Left forelimb (tissue), 1 donor: ENCODE measurements around the gene DYSF.
"Not testable (repeated sequence)": the region's sequence is repeated elsewhere in the genome, so short reads cannot be mapped to it uniquely, and the experiment has no call there.

Source experiments
- DNase-seq: peaks from one replicate; pipeline ENCODE4 v3.0.0-alpha.2; 2018; ENCODE audit warnings: low spot score

Gene DYSF

DNA sequence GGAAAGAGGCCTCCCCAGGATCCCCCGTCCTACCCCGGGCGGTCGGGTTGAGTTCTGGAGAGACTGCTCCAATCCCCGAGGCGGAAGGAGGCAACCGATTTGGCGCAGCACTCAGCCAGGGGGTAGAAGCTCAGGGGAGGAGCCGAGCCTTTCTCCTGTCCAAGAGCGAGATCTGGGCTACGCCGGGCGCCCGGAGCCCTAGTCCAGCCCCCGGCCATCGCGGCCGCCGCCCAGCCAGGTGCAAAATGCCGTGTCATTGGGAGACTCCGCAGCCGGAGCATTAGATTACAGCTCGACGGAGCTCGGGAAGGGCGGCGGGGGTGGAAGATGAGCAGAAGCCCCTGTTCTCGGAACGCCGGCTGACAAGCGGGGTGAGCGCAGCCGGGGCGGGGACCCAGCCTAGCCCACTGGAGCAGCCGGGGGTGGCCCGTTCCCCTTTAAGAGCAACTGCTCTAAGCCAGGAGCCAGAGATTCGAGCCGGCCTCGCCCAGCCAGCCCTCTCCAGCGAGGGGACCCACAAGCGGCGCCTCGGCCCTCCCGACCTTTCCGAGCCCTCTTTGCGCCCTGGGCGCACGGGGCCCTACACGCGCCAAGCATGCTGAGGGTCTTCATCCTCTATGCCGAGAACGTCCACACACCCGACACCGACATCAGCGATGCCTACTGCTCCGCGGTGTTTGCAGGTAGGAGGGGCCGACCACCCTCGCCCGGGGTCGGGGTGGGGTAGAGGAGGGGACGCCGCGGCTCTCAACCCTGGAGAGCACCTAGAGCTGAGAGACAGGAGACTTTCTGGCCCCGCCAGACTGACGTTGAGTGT is at the start of gene DYSF:
Gene DYSF, plus strand, starts transcription at position 158 of the 817 bp plus-strand sequence.
- no peak for DNase-seq

DNA sequence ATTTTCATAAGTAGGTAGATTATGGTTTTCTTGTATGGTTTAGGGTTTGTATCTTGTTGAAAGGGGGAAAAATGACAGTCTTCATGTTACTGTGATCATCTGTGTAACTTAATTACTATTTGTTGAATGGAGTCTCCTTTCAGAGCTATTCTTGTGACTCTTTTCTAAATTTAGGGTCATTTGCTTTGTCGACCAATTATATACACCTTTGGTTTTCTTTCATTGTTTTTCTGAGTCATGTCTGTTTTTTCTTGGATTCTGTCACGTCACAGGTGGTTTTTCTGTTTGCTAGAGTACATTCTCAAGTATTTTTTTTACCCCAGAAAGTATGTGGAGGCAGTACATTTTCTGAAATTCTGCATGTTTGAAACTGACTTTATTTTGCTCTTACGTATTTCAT is 43.8 kb upstream of the DYSF start:
- DNase-seq = no peak

DNA sequence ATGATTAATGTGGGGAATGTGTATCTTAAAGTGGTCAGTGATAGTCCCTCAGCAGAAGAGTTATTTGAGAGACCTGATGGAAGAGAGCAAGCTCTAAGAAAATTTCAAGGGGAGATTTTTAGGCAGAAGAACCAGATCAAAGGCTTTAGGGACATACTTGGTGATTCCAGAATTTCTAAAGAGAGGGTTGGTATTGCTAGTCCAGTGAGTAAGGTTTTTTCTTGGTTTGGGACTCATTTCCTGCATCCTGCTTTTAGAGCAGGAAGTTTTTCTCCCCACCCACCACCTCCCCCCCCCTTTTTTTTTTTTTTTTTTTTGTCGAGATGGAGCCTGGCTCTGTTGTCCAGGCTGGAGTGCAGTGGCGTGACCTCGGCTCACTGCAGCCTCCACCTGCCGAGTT is 42.7 kb upstream of the DYSF start:
- DNase-seq = no peak

DNA sequence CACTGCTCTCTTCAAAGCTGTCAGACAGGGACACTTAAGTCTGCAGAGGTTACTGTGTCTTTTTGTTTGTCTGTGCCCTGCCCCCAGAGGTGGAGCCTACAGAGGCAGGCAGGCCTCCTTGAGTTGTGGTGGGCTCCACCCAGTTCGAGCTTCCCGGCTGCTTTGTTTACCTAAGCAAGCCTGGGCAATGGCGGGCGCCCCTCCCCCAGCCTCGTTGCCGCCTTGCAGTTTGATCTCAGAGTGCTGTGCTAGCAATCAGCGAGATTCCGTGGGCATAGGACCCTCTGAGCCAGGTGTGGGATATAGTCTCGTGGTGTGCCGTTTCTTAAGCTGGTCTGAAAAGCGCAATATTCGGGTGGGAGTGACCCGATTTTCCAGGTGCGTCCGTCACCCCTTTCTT is 36.5 kb upstream of the DYSF start:
- DNase-seq = not testable (repeated sequence)

DNA sequence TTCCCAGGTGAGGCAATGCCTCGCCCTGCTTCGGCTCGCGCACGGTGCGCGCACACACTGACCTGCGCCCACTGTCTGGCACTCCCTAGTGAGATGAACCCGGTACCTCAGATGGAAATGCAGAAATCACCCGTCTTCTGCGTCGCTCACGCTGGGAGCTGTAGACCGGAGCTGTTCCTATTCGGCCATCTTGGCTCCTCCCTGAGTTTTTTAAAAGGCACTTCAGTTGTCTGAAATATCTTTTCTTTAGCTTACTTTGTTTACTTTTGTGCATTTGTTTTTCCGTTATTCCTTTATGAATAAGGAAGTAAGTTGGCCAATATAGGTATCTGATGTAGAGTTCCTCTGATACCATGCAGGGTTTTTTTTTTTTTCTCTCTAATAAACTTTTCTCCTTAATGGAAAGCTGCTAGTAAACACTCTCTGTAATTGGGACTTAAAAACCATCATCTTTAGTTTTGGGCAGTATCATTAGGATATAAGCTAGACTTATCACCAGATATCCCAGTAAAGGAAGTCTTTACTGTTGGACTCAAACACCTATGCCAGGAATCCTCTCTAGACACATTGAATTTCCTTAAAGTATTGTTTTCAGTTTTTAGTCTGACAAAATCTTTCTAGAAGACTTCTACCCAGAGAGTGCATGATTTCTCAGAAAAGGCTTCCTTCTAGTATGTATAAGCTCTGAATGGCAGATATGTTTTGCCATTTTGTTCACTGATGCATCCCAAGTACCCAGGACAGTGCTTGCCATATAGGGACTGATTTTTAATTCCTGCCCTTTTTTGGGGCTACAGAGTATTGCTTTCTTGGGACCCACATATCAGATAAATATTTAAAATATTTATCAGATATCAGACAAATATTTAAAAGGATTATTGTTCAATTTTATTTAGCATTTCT is 35.8 kb upstream of the DYSF start:
- DNase-seq = no peak

DNA sequence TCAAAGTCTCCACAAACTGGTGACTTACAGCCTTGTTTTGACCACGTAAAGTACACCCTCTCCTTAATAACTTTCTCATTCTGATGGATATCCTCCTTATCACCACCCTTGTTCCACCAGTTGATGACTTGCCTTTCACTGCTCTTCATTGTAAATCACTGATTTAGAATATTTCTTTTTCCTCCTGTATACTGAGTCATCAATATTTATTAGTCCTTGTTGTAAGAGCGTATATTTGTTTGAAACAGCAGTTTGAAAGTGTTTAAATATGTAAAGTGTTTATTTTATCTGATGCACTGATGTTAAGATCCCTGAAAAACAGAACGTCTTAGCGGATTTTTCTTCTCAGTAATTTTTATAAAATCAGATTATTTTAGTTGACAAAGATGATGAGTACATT is 34.2 kb upstream of the DYSF start:
- DNase-seq = no peak

DNA sequence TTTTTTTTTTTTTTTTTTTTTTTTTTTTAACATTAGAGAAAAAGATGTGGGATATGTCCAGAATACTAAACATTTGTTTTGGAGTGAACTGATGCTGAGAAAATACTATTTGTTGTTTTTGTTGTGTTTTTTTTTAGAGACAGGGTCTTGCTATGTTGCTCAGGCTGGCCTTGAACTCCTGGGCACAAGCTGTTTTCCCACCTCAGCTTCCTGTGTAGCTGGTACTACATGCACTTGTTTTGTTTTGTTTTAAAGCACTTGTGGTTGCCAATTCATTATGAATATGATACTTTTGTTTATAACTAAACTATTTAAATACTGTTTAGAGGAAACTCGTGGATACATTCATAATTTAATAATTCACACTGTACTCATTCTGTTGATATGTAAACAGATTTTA is 33.4 kb upstream of the DYSF start:
- DNase-seq = no peak

DNA sequence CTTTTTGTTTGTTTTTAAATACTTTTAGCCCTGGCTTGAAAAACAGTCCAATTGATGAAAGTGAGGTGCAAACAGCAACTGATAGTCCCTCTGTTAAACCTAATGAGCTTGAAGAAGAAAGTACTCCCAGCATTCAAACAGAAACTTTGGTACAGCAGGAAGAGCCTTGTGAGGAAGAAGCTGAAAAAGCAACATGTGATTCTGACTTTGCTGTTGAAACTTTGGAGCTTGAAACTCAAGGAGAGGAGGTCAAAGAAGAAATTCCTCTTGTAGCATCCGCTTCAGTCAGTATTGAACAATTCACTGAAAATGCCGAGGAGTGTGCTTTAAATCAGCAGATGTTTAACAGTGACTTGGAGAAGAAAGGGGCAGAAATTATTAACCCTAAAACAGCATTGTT is 30.6 kb upstream of the DYSF start:
- DNase-seq = no peak

DNA sequence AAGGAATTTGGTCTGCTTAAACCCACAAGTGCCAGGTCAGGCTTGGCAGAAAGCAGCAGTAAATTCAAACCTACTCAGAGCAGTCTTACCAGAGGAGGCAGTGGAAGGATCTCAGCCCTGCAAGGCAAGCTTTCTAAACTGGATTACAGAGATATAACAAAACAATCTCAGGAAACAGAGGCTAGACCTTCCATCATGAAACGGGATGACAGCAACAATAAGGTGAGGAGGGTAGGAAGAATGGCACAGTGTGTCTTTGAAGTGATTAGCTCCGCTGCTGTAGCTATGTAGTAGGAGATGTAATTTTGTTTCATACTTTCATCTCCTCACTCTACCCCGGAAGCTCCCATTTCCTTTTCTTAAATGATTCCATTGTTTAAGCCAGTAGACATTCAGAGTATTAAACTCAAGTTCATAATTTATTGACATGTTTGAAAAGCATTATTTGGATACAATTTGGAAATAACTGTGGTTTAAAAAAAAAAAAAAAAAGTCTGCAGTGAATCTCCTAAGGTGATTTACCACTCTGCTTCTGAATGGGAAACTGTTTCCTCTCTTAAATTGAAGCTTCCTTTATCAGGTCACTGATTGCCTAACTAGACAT is 29.4 kb upstream of the DYSF start:
- no peak for DNase-seq

DNA sequence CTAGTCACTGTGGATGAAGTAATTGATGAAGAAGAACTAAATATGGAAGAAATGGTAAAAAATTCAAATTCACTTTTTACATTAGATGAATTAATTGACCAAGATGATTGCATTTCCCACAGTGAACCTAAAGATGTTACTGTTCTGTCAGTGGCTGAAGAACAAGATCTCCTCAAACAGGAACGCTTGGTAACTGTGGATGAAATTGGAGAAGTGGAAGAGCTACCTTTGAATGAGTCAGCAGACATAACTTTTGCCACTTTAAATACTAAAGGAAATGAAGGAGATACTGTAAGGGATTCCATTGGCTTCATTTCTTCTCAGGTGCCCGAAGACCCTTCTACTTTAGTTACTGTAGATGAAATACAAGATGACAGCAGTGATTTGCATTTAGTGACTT is 26.6 kb upstream of the DYSF start:
- DNase-seq = no peak

DNA sequence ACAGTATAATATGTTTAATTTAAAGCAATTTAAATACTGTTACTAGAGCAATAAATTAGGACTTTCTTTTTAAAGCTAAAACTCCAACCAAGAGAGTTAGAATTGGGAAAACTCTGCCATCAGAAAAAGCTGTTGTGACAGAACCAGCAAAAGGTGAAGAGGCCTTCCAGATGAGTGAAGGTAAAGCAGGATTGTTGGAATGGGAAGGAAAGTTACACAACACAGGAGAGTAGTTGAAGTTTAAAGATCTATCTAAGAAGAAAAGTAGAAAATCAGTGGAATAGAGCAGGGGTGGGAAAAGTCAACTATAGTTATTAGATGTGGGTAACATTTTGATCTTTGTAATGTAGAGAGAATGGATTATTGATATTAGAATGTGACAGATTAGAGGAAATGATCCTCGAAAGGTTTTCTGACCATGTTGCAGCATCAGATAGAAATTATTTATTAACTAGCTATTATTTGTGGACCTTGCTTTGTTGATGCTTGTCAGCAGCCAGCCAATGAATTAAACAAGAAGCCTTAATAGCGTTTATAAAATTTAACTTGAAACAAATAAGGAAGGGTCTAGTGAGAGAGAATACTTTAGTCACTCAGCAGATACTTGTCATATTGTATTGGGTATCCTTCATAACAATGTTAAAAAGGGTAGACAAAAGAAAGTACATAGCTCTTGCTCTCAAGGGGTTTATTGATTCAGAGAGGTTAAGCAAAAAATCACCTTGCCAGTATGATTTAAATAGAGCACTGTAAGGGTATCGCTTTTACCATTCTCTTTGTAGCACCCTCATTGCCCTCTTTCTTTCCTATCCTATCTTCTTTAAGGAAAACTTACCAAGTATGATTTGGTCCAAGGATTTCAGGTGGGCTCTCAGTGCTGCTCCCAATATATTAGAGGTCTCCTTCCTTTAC is 24.6 kb upstream of the DYSF start:
- DNase-seq = no peak

DNA sequence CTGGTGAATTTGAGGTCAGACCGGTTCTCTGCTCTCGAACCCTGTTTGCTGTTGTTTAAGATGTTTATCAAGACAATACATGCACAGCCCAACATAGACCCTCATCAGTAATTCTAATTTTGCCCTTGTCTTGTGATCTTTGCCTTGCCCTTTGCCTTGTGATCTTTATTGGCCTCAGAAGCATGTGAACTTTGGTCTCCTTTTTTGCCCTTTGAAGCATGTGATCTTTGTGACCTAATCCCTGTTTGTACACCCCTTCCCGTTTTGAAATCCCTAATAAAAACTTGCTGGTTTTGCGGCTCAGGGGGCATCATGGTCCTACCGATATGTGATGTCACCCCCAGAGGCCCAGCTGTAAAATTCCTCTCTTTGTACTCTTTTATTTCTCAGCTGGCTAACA is 8.2 kb upstream of the DYSF start:
- DNase-seq = not testable (repeated sequence)

DNA sequence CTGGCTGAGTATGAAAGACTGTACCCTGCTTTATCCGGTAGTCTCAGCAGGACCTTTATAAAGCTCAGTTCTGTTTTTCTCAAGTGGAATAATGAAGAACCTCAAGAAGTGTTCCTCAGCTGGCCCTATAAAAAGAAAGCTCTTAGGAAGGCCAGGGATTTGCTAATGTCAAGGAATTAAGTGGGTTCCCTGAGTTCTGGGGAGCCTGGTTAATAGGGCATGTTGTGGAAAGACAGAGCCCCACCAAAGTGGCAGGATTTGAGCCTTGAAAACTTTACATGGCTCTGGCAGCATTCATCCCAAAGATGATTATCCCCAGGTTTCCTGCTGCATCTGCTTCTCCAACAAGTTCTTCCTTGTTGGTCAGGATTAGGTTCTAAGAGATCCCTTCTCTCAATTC is 6.9 kb upstream of the DYSF start:
- DNase-seq = no peak

DNA sequence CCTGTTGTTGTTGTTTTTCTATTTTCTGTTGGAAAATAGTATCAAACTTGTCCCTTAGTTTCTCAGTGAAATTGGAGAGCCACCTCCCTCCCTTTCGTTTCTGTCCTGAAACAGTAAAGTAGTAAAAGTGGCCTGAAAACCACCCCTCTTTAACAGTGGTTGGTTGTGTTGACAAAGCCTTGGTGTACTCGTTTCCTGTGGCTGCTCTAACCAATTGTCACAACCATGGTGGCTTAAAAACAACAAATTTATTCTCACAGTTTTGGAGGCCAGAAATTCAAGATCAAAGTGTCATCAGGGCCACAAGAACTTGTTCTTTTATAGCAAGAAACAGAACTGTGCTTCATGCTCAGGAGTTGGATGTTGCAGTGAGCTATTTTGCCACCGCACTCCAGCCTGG is 4.0 kb upstream of the DYSF start:
- DNase-seq = no peak

DNA sequence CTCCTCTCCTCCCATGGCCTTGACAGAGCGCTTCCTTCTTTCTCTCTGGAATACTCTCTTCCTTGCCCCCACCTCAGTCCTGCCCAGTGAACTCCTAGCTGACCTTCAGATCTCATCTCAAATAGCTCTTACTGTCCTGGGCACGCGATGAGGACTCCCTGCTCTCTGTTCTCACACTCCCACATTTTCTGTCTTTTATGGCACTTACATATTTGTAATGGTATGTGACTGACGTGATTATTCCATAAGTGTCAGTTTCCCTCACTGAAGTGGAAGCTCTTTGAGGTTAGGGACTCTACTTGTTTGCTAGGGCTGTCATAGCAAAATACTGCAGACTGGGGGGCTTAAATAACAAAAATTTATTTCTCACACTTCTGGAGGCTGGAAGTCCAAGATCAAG is 1.7 kb upstream of the DYSF start:
- no peak for DNase-seq

DNA sequence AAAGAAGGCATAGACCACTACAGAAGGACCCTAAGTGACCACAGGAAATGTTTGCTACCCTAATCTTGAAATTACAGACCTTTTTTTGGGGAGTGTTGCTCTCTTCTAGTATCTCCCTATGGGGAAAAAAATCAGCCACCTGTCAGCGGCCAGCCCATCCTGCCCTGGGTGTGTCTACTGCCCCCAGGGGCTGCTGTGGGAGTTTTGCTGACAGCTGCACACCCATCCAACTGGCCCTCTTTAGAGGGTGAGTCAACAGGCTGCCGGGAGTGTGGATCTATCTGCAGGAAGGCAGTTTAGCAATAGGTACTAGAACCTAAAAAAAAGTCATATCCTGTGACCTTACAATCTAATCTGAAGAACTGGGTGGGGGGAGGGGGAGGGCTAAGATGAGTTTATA is 796 bp upstream of the DYSF start:
- DNase-seq = no peak

DNA sequence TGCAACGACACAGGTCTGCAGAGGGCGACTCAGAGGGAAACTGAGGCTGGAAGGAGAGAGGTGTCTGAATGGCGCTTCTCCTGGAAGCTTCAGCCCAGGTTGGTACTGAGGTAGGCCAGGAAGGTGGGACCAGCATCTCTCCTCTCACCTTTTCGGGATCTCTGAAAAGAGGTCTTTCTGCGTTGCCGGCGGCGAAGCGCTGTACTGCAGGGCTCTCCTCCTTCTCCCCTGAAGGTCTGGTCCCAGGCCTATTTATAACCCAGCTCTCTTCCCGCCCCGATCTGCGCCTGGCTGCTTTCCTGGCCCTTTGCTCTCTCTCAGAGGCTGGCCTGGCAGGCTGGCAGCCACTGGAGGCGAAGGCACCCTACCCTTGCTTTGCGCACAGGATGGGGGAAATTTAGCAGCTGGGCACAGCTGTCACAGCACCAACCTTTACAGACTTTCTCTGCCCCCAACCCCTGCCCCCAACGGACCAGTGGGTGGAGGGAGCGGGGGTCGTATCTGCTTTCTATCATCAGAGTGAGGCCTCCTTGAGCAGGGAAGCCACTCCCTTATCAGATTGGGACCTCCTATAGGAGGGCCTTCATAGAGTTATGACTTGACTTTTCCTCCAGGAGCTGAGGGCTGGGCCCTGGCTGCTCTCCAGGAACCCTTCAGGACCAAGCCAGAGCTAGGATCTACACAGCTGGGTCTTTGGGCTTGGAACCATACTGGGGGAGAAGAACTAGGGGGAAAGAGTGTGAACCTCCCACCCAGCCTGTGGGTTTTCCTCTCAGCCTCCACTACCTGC is 1.1 kb downstream of the DYSF start:
- no peak for DNase-seq

DNA sequence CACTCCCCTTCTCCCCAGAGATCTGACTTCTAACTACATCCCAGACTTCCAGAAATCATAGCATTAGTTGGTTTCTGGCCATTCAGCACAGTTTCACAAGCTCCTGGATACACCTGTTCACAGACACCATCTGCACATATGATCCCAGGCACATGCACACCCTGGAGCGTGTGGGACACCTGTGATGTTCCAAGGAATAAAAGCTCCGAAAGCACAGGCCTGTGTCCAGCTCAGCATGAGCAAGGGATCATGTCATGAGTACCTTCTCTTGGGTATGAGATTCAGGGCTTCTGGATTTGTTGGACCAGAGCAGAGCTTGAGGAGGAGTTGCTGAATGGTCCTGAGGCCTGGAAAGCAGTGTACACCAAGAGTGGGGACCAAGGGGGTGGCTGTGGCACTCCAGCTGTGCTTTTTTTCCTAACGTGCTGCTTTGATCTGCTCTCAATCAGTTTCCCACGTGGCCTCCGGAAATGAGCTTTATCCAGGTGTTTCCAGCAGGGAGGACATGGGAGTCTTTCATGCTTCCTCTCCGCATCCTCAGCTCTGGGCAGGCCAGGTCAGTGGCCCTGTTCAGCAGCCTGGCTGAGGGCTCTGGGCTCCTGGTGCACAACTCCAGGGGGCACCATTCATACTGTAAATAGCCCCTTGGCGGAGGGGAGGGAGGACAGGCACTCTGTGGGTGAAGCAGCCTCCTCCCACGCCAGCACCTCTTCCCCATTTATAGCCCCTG is 1.8 kb downstream of the DYSF start:
- no peak for DNase-seq

DNA sequence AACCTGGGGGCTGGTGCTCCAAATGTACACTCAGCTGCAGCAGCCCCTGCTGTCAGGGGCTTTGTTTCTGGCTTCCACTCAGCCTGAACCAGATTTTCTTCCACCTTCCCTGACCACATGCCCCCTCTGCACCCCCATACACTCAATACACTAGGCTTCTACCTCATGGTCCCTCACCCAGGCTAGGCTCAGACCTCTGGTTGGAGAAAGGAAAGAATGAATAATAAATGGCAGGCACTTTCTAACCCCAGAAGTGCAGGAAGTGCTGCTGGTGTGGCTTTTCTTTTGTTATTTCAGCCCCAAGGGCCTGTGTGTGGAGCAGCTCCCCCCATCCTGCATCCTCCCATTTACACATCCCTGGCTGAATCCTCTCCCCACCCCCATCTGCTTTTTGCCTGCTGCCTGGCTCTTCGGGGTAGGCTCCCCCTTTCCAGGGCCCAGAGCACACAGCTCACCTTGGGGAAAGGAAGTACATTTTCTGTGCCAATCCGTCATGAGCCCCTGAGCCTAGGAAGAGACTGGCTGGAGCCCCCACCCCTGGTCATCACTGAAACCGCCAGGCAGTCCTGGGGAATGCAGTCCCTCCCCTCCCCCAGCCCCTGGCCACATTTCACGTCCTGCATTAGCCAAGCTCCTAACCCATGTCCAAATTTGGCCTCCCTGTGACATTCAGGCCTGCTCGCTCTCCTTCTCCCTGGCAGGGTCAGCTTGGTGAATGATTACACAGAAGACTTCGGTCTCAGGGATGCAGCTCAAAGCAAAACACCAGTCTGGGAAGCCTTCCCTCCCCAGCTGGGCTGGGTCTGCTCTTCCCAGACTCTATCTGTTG is 2.6 kb downstream of the DYSF start:
- no peak for DNase-seq
